Skin epidermis (tissue), 12 donors: ENCODE results near the gene PPP3R2.
"Not testable (repeated sequence)": the region's sequence is repeated elsewhere in the genome, so short reads cannot be mapped to it uniquely, and the experiment has no call there.

ENCODE experiments used
- H3K27ac ChIP-seq, 21 experiments: fragments of 200-600 bp; sonication (generic) in 11 of 21; one replicate each; pipeline ENCODE4 v1.5.0; 2020; ENCODE audit warnings: mild to moderate bottlenecking in 3 of 21, inconsistent platforms in 2 of 21, moderate library complexity in 2 of 21
- H3K4me3 ChIP-seq, 7 experiments: fragments of 200-600 bp; sonication (generic) in 2 of 7; one replicate each; pipeline ENCODE4 v1.5.0; 2020; ENCODE audit warnings: inconsistent platforms in 2 of 7, mild to moderate bottlenecking in 2 of 7, moderate library complexity in 1 of 7

The PPP3R2 gene

GRCh38 chr9:101590901-101591300 lies 3.9 kb downstream of the PPP3R2 start:
- Histone ChIP-seq H3K27ac (no peak overlapping the region), H3K4me3 (no peak overlapping the region)

- H3K27ac ChIP-seq, H3K4me3 ChIP-seq: not testable (repeated sequence)
These were observed 4.7 kb downstream of the PPP3R2 start for GRCh38 chr9:101590074-101590473.

DNA sequence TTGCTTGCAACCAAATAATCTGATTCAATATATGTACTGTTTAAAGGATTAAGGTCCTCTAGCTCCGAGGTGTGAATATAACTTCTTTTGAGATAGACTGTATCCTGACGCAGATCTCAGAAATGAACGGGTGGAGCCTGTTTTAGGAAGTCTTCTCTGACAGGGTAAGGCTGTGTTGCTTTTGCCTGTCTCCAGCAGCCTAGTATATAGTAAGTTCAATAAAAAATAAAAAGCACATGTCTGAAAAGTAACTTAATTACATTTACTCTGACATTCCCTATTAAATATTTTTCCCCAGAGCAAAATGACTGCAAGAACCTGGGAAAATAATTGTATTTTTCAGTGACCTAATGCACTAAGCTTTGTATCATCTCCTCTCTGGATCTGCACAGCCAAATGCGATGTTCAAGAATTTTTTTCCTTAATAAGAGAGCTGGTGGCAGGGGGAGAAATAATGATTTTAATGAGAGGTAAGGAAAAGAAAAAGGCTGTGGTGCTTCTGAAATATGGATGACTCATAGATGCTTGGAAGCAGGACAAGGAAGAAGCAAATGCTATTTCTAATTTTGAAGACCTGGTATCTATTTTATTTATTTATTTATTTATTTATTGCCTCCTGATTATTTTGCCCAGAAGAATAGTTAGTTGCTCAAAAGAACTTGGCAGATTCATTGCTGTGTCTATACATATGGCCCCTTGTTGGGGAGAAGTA lies 7.3 kb downstream of the PPP3R2 start:
- no peak overlapping the region for H3K4me3 ChIP-seq
- no peak overlapping the region for H3K27ac ChIP-seq

DNA sequence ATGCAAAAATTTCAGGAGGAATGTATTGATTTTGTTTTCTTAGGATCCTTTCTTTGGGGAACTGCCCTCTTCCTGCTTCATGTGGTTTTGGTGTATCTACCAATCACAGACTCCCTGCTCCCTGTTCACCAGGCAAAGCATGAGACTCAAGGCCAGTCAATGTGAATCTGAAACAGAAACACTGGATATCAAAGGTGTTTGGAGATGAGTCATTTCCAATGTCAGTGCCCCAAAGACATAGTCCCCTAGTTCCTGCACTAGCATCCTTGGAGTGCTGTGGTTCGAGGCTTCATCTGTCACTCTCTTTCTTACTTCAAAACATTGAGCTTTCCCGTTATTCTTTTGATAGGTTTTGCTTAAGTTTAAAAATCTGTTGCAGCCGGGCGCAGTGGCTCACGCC lies 8.1 kb downstream of the PPP3R2 start:
- H3K4me3 ChIP-seq: no peak overlapping the region
- peak overlapping the region in 2 of 21 experiments; percentile 11 to 13 for H3K27ac ChIP-seq

DNA sequence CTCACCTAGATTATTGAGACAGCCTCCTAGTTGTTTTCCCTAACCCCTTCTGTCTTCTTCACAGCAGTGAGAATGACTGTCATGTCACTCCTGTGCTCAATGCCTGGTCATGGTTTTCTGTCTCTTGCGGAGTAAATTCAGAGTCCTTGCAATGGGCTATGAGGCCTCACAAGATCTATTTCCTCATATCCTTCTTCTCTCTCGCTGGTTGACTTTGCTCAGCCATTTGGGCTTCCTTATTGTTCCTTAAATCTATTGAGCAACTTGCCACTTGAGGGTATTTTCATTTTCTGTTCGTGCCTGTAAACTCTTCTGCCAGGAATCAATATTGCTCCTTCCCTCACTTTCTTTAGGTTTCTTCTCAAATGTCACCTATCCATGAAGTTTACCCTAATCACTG lies 9.0 kb downstream of the PPP3R2 start:
- no peak overlapping the region for H3K4me3 ChIP-seq
- peak overlapping the region in 2 of 21 experiments; percentile 11 to 13 for H3K27ac ChIP-seq

DNA sequence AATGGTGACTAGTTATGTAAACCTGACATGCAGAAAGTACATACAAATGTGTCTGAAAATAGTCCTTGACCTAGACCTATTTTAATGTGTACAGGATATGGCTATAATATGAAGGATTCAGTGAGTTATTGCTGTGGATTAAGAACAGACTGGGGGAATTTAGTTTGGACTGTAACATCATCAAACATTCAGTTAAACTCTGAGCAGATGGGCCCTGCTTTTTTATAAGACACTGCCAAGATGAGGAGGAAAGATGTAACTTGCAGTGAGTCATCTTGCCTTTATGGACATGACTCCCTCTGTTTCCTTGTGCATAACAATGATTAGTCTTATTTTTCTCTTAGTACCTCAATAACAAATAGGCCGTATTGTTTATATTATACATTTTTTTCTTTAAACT lies 12.2 kb downstream of the PPP3R2 start:
- Histone ChIP-seq H3K27ac (peak overlapping the region in 1 of 21 experiments; percentile 39), H3K4me3 (no peak overlapping the region)

DNA sequence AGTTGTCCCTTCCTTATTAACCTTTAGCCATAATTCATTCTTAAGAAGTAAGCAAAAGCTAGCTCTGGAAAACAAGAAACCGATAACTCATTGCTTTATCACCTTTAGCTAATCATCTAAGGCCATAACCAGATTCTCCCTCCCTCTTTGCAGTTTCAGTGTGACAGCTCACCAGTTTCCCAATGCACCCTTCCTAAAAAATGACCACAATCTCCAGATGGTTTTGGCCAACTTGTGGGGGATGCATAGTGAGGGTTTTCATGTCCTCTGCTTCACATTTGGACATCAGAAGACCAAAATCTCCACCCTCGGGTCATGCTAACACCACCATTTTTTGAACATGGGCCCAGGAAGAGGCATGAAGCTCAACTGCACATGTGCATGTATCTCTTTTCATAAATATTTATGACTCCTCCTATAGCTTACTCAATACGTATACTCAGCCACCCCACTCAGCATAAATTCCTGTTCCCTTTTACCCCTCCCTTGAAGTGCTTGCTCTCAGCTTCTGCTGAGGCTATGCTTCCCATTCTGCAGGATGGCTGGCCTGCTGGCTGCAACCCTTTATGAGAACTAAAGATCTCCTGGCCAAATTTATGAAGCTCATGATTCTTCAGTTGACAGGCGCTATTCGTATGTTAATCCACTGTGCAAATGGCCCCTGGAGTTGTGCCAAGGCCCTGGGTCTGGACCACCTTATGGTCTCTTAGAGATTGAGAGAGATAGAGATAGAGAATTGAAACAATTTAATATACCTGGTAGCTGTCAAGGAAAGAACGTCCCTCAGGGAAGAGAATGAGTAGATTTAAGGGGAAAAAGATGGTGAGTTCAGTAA lies 14.8 kb downstream of the PPP3R2 start:
- no peak overlapping the region for H3K4me3 ChIP-seq
- no peak overlapping the region for H3K27ac ChIP-seq

- H3K27ac ChIP-seq: no peak overlapping the region
- H3K4me3 ChIP-seq: no peak overlapping the region
These were observed 16.4 kb downstream of the PPP3R2 start for GRCh38 chr9:101578378-101578777.

- no peak overlapping the region for H3K27ac ChIP-seq
These were observed 19.9 kb downstream of the PPP3R2 start for GRCh38 chr9:101574731-101575333.

DNA sequence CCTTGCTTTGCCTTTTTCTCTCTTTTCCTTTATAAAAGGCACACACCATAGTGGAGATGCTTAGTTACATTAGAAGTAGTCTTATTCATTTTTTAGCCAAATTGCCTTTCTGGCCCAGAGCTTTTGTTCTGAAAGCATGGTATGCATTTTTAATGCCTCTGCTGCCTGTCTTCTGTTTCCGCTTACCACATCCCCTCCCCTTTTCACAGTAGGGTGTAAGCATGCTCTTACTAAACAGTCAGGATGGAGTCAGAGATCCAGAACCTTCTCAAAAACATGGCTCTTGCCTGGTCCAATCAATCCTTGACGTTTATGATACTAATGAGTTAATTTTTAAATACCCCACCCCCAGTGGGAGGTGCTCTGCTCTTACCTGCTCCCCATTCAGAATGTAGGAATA lies 22.5 kb downstream of the PPP3R2 start:
- Histone ChIP-seq H3K4me3 (no peak overlapping the region), H3K27ac (no peak overlapping the region)

More at GRCh38 chr9:101574731-101575333, 19.9 kb downstream of the PPP3R2 start:
- H3K4me3 ChIP-seq: no peak overlapping the region

- Histone ChIP-seq H3K27ac (no peak overlapping the region), H3K4me3 (no peak overlapping the region)
These were observed 23.7 kb downstream of the PPP3R2 start for GRCh38 chr9:101571114-101571513.

- no peak overlapping the region for H3K27ac ChIP-seq
- no peak overlapping the region for H3K4me3 ChIP-seq
These were observed 24.8 kb downstream of the PPP3R2 start for GRCh38 chr9:101569741-101570501.

GRCh38 chr9:101567725-101568350 lies 26.9 kb downstream of the PPP3R2 start:
- Histone ChIP-seq H3K4me3 (no peak overlapping the region), H3K27ac (no peak overlapping the region)

DNA sequence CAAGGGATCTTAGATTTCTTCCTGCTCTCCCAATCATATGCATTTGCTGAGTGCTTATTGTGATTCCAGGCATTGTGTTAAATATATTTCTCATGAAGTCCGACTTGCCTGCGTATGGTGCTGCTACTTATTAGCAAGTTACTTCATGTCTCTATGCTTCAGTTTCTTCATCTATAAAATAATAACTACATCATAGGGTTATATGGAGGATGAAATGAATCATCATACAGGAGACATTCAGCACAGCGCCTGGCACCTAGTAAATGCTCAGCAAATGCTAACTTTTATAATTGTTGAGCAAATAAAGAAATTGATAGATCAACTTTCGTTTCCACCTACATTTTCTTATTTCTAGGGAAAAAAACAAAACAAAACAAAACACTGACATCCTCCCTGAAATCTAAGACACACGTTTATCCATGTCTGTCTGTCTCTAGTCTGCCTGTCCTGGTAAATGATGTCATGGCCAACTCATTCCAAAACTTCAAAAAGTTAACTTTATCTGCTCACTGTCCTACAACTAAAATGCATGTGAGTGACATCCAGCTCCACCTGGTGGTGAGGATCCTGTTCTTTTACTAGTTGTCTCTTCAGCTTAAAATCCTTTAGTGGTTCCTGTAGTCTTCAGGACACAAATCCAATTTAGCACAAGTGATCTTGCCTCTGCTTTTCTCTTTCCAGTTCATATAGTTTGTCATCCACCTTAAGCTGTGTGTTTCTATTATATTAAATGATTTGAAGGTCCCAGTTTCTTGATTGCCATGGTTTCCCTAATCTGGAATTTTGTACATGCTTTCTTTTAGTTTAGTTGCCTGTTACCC lies 27.7 kb downstream of the PPP3R2 start:
- H3K27ac ChIP-seq: no peak overlapping the region
- no peak overlapping the region for H3K4me3 ChIP-seq

DNA sequence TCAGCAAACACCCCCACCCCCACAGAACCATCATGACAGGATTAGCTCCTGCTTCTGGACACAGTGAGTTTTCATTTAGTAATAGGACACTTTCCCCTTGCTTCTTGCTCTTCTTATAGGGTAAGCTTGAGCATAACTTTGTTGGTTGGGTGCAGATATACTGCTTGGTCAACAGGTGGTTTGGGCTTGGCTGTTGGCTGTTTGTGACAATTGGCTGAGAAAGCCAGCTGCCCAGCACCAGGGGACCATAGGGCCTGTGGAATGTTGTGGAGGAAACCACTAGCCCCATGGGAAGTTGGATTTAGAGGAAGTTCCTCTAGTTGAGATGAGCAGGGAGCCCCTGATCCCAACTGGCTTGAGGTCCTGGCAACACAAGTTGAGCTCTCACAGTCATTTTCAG lies 30.5 kb downstream of the PPP3R2 start:
- H3K27ac ChIP-seq: no peak overlapping the region
- no peak overlapping the region for H3K4me3 ChIP-seq

DNA sequence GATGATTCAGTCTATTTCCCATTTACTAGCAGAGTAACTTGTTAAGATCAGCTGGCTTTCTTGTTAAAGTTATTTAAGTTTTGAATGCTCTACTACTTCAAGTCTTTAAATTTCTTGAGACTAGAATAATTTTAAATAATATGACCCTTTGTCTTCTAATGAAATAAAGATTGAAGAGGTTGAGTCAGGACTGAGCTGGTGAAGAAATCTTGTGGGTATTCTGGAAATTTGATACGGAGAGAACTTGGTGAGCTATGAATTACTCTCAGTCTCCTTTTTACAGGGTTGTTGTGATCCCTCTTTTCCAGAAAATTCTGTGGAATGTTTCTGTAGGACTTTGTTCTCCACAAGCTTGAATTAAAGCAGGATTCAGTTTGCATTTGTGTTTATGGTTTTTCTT lies 31.8 kb downstream of the PPP3R2 start:
- no peak overlapping the region for H3K27ac ChIP-seq

DNA sequence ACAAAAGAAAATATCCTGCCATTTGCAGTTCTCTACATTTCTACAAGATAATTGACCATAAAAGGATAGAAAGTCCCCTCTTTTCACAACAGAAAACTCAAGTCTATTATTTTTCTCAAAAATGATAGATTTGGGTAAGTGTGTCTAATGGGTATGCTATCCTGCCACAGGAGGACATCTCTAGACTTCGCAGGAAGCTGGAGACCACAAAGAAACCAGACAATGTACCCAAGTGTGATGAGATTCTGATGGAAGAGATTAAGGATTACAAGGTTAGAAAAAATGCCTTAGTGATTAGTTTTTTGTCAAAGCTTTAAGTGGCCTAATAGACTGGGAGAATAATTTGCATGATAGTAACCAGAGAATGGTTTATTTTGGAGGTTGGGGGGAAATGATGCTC lies 33.0 kb downstream of the PPP3R2 start:
- no peak overlapping the region for H3K4me3 ChIP-seq

More for the DNA sequence above, 31.8 kb downstream of the PPP3R2 start:
- no peak overlapping the region for H3K4me3 ChIP-seq

DNA sequence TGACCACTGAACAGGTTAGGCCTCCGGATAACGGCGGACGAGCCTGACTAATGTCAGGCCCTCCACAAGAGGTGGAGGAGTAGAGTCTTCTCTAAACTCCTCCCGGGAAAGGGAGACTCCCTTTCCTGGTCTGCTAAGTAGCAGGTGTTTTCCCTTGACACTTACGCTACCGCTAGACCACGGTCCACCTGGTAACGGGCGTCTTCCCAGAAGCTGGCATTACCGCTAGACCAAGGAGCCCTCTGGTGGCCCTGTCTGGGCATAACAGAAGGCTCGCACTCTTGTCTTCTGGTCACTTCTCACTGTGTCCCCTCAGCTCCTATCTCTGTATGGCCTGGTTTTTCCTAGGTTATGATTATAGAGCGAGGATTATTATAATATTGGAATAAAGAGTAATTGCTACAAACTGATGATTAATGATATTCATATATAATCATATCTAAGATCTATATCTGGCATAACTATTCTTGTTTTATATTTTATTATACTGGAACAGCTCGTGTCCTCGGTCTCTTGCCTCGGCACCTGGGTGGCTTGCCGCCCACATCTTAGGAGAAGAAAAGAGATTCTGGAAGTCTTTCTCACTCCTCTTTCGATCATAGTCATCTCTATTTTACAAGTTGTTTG lies 45.2 kb downstream of the PPP3R2 start:
- not testable (repeated sequence) for H3K27ac ChIP-seq, H3K4me3 ChIP-seq

More for the DNA sequence above, 33.0 kb downstream of the PPP3R2 start:
- no peak overlapping the region for H3K27ac ChIP-seq
